Activated CD8-positive, alpha-beta memory T cell treated with anti-CD3 and anti-CD28 coated beads, Interleukin-2, amount 10 ng/mL, durations not matched to agents 7 days and 5 days (primary cell): ENCODE data around the gene FCHSD2. TPM values are rescaled to one million over a fixed set of nuclear protein-coding genes. Genes with fewer than 3 reads are reported as not detected.
"Not testable (repeated sequence)": the region's sequence is repeated elsewhere in the genome, so short reads cannot be mapped to it uniquely, and the experiment has no call there.

ENCODE experiments used
- ATAC-seq: fragments of 150-1000 bp; cut with Tn5 transposase; one replicate; pipeline ENCODE4 v1.10.0; 2021; ENCODE audit warnings: moderate library complexity
- CTCF ChIA-PET: fragments of 350-600 bp; sonication (Branson Sonifier 250); formaldehyde crosslinking; loops from one replicate; lab custom pipeline; 2021; ENCODE audit warnings: antibody characterized with exemption; lab: Charles Lee
- DNase-seq: peaks from one replicate; pipeline ENCODE4 v3.0.0-alpha.2; 2020
- H3K27ac Mint-ChIP-seq: one replicate; pipeline ENCODE4 v1.8.0; 2021; ENCODE audit warnings: mild to moderate bottlenecking, mixed read lengths
- H3K27me3 Mint-ChIP-seq: one replicate; pipeline ENCODE4 v1.8.0; 2021; ENCODE audit warnings: mixed read lengths
- H3K36me3 Mint-ChIP-seq: one replicate; pipeline ENCODE4 v1.8.0; 2021; ENCODE audit warnings: mild to moderate bottlenecking, mixed read lengths
- H3K4me1 Mint-ChIP-seq: one replicate; pipeline ENCODE4 v1.8.0; 2021; ENCODE audit warnings: mixed read lengths
- H3K4me3 Mint-ChIP-seq: one replicate; pipeline ENCODE4 v1.8.0; 2021; ENCODE audit warnings: mild to moderate bottlenecking, moderate library complexity, mixed read lengths
- H3K9me3 Mint-ChIP-seq: one replicate; pipeline ENCODE4 v1.8.0; 2022; ENCODE audit warnings: low read depth, mixed read lengths
- total RNA-seq, 2 experiments: library from RNA; stranded (reverse); gene quantifications; one replicate each; pipeline ENCODE4 v1.2.3, GENCODE V29; 2021

The FCHSD2 gene
- total RNA-seq, 2 experiments from 2014 or later = 42.1 to 71.0 TPM

DNA sequence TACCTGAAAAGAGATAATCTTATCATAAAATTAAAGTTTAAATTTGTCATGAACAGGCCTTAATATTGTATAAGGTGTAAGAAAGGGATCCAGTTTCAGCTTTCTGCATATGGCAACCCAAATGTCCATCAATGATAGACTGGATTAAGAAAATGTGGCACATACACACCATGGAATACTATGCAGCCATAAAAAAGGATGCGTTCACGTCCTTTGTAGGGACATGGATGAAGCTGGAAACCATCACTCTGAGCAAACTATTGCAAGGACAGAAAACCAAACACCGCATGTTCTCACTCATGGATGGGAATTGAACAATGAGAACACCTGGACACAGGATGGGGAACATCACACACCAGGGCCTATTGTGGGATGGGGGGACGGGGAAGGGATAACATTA lies 18.2 kb downstream of the FCHSD2 start:
- H3K27me3 Mint-ChIP-seq, ATAC-seq, H3K27ac Mint-ChIP-seq, DNase-seq, H3K4me3 Mint-ChIP-seq, H3K4me1 Mint-ChIP-seq, H3K9me3 Mint-ChIP-seq: not testable (repeated sequence)
- peaks cover 50% of the 10 kb centered on the region for H3K36me3 Mint-ChIP-seq
- CTCF ChIA-PET = interaction anchor here (1.6 to 2.1 kb wide), 2 partner anchors 8 to 17 kb away, joined by 4 read pairs; no protein-coding TSS in a partner anchor

GRCh38 chr11:73121692-73122091 lies 20.4 kb downstream of the FCHSD2 start:
- H3K4me3 Mint-ChIP-seq = no peak overlapping the region
- ATAC-seq (no peak), DNase-seq (no peak)
- CTCF ChIA-PET = interaction anchor here (1.1 kb wide), 1 partner anchor 56 kb away, joined by 5 read pairs; no protein-coding TSS in a partner anchor
- no peaks in the 10 kb centered on the region for H3K27me3 Mint-ChIP-seq
- H3K27ac Mint-ChIP-seq = no peak overlapping the region
- H3K9me3 Mint-ChIP-seq = peaks cover 6% of the 10 kb centered on the region
- peaks cover 4% of the 10 kb centered on the region for H3K4me1 Mint-ChIP-seq
- peaks cover 48% of the 10 kb centered on the region for H3K36me3 Mint-ChIP-seq

GRCh38 chr11:73117071-73117470 lies 25.0 kb downstream of the FCHSD2 start:
- Mint-ChIP-seq H3K36me3 (peaks cover 51% of the 10 kb centered on the region), H3K4me3 (no peak overlapping the region), H3K27ac (no peak overlapping the region), H3K27me3 (no peaks in the 10 kb centered on the region), H3K9me3 (peaks cover 3% of the 10 kb centered on the region), H3K4me1 (peaks cover 4% of the 10 kb centered on the region)
- ATAC-seq (no peak), DNase-seq (no peak)
- CTCF ChIA-PET = interaction anchor here (1.2 kb wide), 1 partner anchor 61 kb away, joined by 3 read pairs; no protein-coding TSS in a partner anchor

DNA sequence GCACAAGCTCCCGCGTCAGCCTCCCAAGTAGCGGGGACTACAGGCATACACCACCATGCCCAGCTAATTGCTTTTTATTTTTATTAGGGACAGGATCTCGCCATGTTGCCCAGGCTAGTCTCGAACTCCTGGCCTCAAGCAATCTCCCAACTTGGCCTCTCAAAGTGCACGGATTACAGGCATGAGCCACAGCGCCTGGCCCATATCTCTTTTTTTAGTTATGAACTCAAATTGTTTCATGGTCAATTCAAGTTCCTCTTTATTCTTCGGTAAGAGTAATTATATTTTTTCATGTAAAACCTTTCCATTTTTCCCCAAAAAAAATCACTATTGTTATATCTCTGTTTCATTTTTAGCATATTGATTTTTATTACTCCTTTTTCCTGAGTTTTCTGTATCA lies 25.5 kb downstream of the FCHSD2 start:
- peaks cover 3% of the 10 kb centered on the region for H3K9me3 Mint-ChIP-seq
- H3K27ac Mint-ChIP-seq = no peak overlapping the region
- H3K4me1 Mint-ChIP-seq = peaks cover 4% of the 10 kb centered on the region
- no peak overlapping the region for H3K4me3 Mint-ChIP-seq
- no peaks in the 10 kb centered on the region for H3K27me3 Mint-ChIP-seq
- ATAC-seq = no peak
- CTCF ChIA-PET = interaction anchor here (0.6 to 1.2 kb wide), 2 partner anchors 62 to 103 kb away, joined by 3 to 4 read pairs; no protein-coding TSS in a partner anchor
- no peak for DNase-seq
- peaks cover 51% of the 10 kb centered on the region for H3K36me3 Mint-ChIP-seq

GRCh38 chr11:73114835-73115220 lies 27.3 kb downstream of the FCHSD2 start:
- peaks cover 13% of the 10 kb centered on the region for H3K9me3 Mint-ChIP-seq
- peaks cover 58% of the 10 kb centered on the region for H3K36me3 Mint-ChIP-seq
- H3K4me1 Mint-ChIP-seq = peaks cover 4% of the 10 kb centered on the region
- H3K27me3 Mint-ChIP-seq = no peaks in the 10 kb centered on the region
- DNase-seq (no peak), ATAC-seq (no peak)
- no peak overlapping the region for H3K4me3 Mint-ChIP-seq
- CTCF ChIA-PET = interaction anchor here (0.5 to 2.4 kb wide), 3 partner anchors 28 to 191 kb away, joined by 3 to 8 read pairs (median 4); no protein-coding TSS in a partner anchor
- H3K27ac Mint-ChIP-seq = no peak overlapping the region

- Mint-ChIP-seq H3K36me3 (peaks cover 57% of the 10 kb centered on the region), H3K27ac (no peak overlapping the region), H3K4me1 (peaks cover 4% of the 10 kb centered on the region), H3K9me3 (peaks cover 16% of the 10 kb centered on the region), H3K27me3 (no peaks in the 10 kb centered on the region), H3K4me3 (no peak overlapping the region)
- DNase-seq (no peak), ATAC-seq (no peak)
- CTCF ChIA-PET = interaction anchor here (0.5 to 2.4 kb wide), 4 partner anchors 12 to 190 kb away, joined by 3 to 8 read pairs (median 4); no protein-coding TSS in a partner anchor
Measured at GRCh38 chr11:73114110-73114834, 27.8 kb downstream of the FCHSD2 start.

DNA sequence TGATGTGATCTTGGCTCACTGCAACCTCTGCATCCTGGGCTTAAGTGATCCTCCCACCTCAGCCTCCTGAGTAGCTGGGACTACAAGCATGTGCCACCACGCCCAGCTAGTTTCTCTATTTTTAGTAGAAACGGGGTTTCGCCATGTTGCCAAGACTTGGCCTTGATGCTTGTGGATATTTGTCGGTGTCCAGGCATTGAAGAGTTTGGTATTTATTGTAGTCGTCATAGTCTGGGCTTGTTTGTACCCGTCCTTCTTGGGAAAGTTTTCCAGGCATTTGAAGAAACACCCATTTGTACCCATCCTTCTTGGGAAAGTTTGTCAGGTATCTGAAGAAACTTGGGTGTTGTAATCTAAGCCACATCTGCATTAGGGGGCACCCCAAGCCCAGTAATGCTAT lies 28.7 kb downstream of the FCHSD2 start:
- DNase-seq (no peak), ATAC-seq (no peak)
- H3K9me3 Mint-ChIP-seq = peaks cover 16% of the 10 kb centered on the region
- H3K27ac Mint-ChIP-seq = no peak overlapping the region
- peaks cover 54% of the 10 kb centered on the region for H3K36me3 Mint-ChIP-seq
- CTCF ChIA-PET = interaction anchor here (0.7 to 2.4 kb wide), 4 partner anchors 13 to 78 kb away, joined by 3 to 8 read pairs (median 4); no protein-coding TSS in a partner anchor
- H3K4me1 Mint-ChIP-seq = peaks cover 2% of the 10 kb centered on the region
- no peaks in the 10 kb centered on the region for H3K27me3 Mint-ChIP-seq
- H3K4me3 Mint-ChIP-seq = no peak overlapping the region

- Mint-ChIP-seq H3K9me3 (peaks cover 20% of the 10 kb centered on the region), H3K36me3 (peaks cover 41% of the 10 kb centered on the region), H3K27me3 (no peaks in the 10 kb centered on the region), H3K4me1 (no peaks in the 10 kb centered on the region), H3K4me3 (no peak overlapping the region), H3K27ac (no peak overlapping the region)
- ATAC-seq (no peak), DNase-seq (no peak)
- CTCF ChIA-PET = interaction anchor here (1.3 kb wide), 1 partner anchor 228 kb away, joined by 3 read pairs; no protein-coding TSS in a partner anchor
Measured at GRCh38 chr11:73107597-73107996, 34.5 kb downstream of the FCHSD2 start.

DNA sequence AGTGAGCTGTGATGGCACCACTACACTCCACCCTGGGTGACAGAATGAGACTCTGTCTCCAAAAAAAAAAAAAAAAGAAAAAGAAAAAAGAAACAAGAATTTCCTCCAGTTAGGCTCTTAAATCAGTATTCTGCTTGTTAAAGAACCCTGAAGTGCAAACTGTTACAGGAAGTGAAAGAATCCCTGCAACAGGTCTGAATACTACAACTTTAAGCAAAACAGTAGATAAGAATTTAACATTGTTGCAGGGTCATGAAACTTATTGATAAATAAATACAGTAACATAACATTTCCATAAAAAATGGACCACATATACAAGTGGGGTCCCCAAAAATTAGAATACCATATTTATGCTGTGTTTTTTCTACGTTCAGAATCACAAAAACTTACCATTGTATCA lies 35.8 kb downstream of the FCHSD2 start:
- Mint-ChIP-seq H3K27ac (no peak overlapping the region), H3K4me1 (peaks cover 1% of the 10 kb centered on the region), H3K9me3 (peaks cover 17% of the 10 kb centered on the region), H3K27me3 (no peaks in the 10 kb centered on the region), H3K36me3 (peaks cover 45% of the 10 kb centered on the region), H3K4me3 (no peak overlapping the region)
- DNase-seq (no peak), ATAC-seq (no peak)
- CTCF ChIA-PET = interaction anchor here (0.7 kb wide), 1 partner anchor 11 kb away, joined by 3 read pairs; no protein-coding TSS in a partner anchor

- Mint-ChIP-seq H3K9me3 (no peaks in the 10 kb centered on the region), H3K27me3 (no peaks in the 10 kb centered on the region), H3K4me1 (peaks cover 12% of the 10 kb centered on the region), H3K4me3 (no peak overlapping the region), H3K27ac (no peak overlapping the region), H3K36me3 (peaks cover 46% of the 10 kb centered on the region)
- no peak for ATAC-seq
- no peak for DNase-seq
- CTCF ChIA-PET = no interaction called here
Measured at GRCh38 chr11:73100578-73100977, 41.5 kb downstream of the FCHSD2 start.

GRCh38 chr11:73099512-73100266 lies 42.4 kb downstream of the FCHSD2 start:
- Mint-ChIP-seq H3K4me1 (peaks cover 12% of the 10 kb centered on the region), H3K27ac (no peak overlapping the region), H3K27me3 (no peaks in the 10 kb centered on the region), H3K36me3 (peaks cover 42% of the 10 kb centered on the region), H3K9me3 (no peaks in the 10 kb centered on the region), H3K4me3 (no peak overlapping the region)
- CTCF ChIA-PET = interaction anchor here (1.2 kb wide), 1 partner anchor 16 kb away, joined by 3 read pairs; no protein-coding TSS in a partner anchor
- ATAC-seq (no peak), DNase-seq (no peak)

DNA sequence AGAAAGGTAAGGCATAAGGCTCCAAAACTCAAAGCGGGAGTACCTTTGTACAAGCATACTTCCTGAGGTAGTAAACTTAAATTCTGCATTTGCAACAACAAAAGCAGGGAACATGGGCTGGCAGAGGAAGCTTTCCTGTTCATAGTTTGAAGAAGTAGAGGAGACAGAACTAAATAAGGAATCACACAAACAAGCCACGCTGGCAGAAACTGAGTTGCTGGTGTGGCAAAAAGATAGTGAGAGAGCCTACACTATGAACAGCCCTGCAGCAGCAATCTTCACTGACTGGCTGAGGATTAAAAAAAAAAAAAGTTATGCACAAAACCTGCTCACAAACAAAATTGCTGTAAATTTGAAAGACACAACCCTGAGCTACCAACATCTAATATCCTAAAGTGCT lies 46.5 kb downstream of the FCHSD2 start:
- H3K4me1 Mint-ChIP-seq = peaks cover 8% of the 10 kb centered on the region
- no peaks in the 10 kb centered on the region for H3K27me3 Mint-ChIP-seq
- H3K9me3 Mint-ChIP-seq = no peaks in the 10 kb centered on the region
- no peak overlapping the region for H3K27ac Mint-ChIP-seq
- CTCF ChIA-PET = interaction anchor here (0.6 kb wide), 1 partner anchor 10 kb away, joined by 3 read pairs; no protein-coding TSS in a partner anchor
- H3K36me3 Mint-ChIP-seq = peaks cover 24% of the 10 kb centered on the region
- no peak for DNase-seq
- no peak overlapping the region for H3K4me3 Mint-ChIP-seq
- no peak for ATAC-seq
